DOHH2 (cell line): ENCODE data around the gene SMAP1.

Experiments
- H3F3A ChIP-seq: fragments of 200-600 bp; sonication (generic), shearing (Covaris generic); 2 replicates; pipeline ENCODE4 v1.6.0; 2016; ENCODE audit warnings: antibody characterized with exemption, mild to moderate bottlenecking; ENCODE audit not compliant: control insufficient read depth, insufficient read depth
- H3K27ac ChIP-seq: fragments of 200-600 bp; sonication (generic); 2 replicates; pipeline ENCODE4 v1.5.1; 2014; ENCODE audit warnings: low read depth, mild to moderate bottlenecking, low read length, moderate library complexity
- H3K27me3 ChIP-seq: fragments of 200-600 bp; sonication (generic); 2 replicates; pipeline ENCODE4 v1.6.1; 2014; ENCODE audit warnings: mild to moderate bottlenecking, low read length, mixed read lengths; ENCODE audit not compliant: control insufficient read depth
- H3K36me3 ChIP-seq: fragments of 200-600 bp; sonication (generic); 2 replicates; pipeline ENCODE4 v1.6.1; 2014; ENCODE audit warnings: mild to moderate bottlenecking, low read length, moderate library complexity, mixed read lengths; ENCODE audit not compliant: control insufficient read depth
- H3K4me1 ChIP-seq: fragments of 200-600 bp; sonication (generic); 2 replicates; pipeline ENCODE4 v1.6.1; 2014; ENCODE audit warnings: mild to moderate bottlenecking, low read length, mixed read lengths; ENCODE audit not compliant: control insufficient read depth
- H3K4me2 ChIP-seq: fragments of 200-600 bp; sonication (generic); 2 replicates; pipeline ENCODE4 v1.6.0; 2014; ENCODE audit warnings: mild to moderate bottlenecking, low read length, moderate library complexity
- H3K4me3 ChIP-seq: fragments of 200-600 bp; sonication (generic); 2 replicates; pipeline ENCODE4 v1.5.1; 2014; ENCODE audit warnings: mild to moderate bottlenecking, low read length, mixed read lengths
- H3K79me2 ChIP-seq: fragments of 200-600 bp; sonication (generic); 2 replicates; pipeline ENCODE4 v1.6.1; 2014; ENCODE audit warnings: mild to moderate bottlenecking, low read length, mixed read lengths; ENCODE audit not compliant: control insufficient read depth
- H3K9me2 ChIP-seq: fragments of 200-600 bp; sonication (generic); replicated peaks from 2 replicates; pipeline ENCODE4 v1.6.1; 2014; ENCODE audit warnings: mild to moderate bottlenecking, low read length, mixed read lengths; ENCODE audit not compliant: control insufficient read depth
- H3K9me3 ChIP-seq: fragments of 200-600 bp; sonication (generic); 2 replicates; pipeline ENCODE4 v1.6.1; 2014; ENCODE audit warnings: antibody characterized with exemption, low read length, mixed read lengths; ENCODE audit not compliant: control insufficient read depth, insufficient read depth
- H4K20me1 ChIP-seq: fragments of 200-600 bp; sonication (generic); 2 replicates; pipeline ENCODE4 v1.6.0; 2014; ENCODE audit warnings: low read depth, mild to moderate bottlenecking, antibody characterized with exemption, low read length, moderate library complexity; ENCODE audit not compliant: control insufficient read depth, insufficient read depth
- EZH2phosphoT487 ChIP-seq: fragments of 200-600 bp; sonication (generic); IDR thresholded peaks from 2 replicates; pipeline ENCODE4 v1.6.1; 2017; ENCODE audit warnings: borderline replicate concordance, mild to moderate bottlenecking, antibody characterized with exemption, low read length, moderate library complexity, mixed read lengths
- TF ChIP-seq, protein P1 (sequence below): fragments of 200-600 bp; sonication (generic); IDR thresholded peaks from one replicate; pipeline ENCODE4 v1.5.1; 2014; ENCODE audit warnings: antibody characterized with exemption, mild to moderate bottlenecking, low read depth, low read length; ENCODE audit not compliant: poor library complexity, severe bottlenecking

The SMAP1 gene

DNA sequence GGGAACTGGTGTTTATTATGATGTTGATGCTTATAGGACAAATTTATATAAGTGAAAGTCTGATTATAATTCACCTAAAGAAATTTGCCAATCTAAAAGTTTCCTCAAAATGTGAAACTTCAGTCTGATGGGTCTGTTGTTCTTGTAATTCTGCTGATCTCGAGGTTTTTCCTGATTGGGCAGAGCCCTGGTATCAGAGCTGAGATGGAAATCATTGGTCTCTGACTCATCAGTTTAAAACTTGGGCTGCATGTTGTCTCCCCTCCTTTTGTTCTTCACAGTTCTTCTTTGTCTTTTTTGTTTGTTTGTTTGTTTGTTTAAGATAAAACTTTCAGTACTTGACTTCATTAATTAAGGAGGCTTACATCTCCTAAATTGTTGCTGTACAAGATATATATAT lies 5.9 kb downstream of the SMAP1 start:
- H3K4me2 ChIP-seq = no peak overlapping the region
- H3K36me3 ChIP-seq = peaks cover 6% of the 10 kb centered on the region
- H3K27ac ChIP-seq = no peak overlapping the region
- no peaks in the 10 kb centered on the region for H3K9me3 ChIP-seq
- peaks cover 93% of the 10 kb centered on the region for H3K79me2 ChIP-seq
- no peak for TF ChIP-seq EZH2phosphoT487
- TF ChIP-seq, protein P1, sequence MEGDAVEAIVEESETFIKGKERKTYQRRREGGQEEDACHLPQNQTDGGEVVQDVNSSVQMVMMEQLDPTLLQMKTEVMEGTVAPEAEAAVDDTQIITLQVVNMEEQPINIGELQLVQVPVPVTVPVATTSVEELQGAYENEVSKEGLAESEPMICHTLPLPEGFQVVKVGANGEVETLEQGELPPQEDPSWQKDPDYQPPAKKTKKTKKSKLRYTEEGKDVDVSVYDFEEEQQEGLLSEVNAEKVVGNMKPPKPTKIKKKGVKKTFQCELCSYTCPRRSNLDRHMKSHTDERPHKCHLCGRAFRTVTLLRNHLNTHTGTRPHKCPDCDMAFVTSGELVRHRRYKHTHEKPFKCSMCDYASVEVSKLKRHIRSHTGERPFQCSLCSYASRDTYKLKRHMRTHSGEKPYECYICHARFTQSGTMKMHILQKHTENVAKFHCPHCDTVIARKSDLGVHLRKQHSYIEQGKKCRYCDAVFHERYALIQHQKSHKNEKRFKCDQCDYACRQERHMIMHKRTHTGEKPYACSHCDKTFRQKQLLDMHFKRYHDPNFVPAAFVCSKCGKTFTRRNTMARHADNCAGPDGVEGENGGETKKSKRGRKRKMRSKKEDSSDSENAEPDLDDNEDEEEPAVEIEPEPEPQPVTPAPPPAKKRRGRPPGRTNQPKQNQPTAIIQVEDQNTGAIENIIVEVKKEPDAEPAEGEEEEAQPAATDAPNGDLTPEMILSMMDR = no peak
- no peaks in the 10 kb centered on the region; the same call in 1 of the 2 replicates for H3F3A ChIP-seq
- no peaks in the 10 kb centered on the region for H3K9me2 ChIP-seq
- no peaks in the 10 kb centered on the region for H3K27me3 ChIP-seq
- no peaks in the 10 kb centered on the region; the same call in 1 of the 2 replicates for H4K20me1 ChIP-seq
- H3K4me1 ChIP-seq = peaks cover 10% of the 10 kb centered on the region
- no peak overlapping the region for H3K4me3 ChIP-seq

DNA sequence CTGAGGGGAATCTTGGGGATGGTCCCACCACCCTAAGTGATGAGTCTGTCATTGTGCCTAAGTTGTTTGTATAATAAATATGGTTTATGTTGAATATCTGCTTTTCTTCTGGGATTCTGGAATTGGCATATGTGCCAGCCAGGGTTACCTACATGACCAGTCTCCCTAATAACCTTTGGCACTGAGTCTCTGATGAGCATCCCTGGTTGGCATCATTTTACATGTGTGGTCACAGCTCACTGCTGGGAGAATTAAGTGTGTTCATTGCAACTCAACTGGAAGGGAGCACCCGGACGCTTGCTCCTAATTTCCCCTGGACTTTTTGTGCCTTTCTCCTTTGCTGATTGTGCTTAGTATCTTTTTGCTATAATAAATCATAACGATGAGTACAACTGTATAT lies 8.1 kb downstream of the SMAP1 start:
- TF ChIP-seq EZH2phosphoT487 = no peak
- TF ChIP-seq, protein P1 = no peak
- Histone ChIP-seq H3K4me2 (no peak overlapping the region), H3K36me3 (peaks cover 3% of the 10 kb centered on the region; the same call in 1 of the 2 replicates), H3K9me3 (no peaks in the 10 kb centered on the region), H3K4me1 (no peaks in the 10 kb centered on the region), H3F3A (no peaks in the 10 kb centered on the region), H3K27me3 (no peaks in the 10 kb centered on the region), H3K4me3 (no peak overlapping the region), H4K20me1 (no peaks in the 10 kb centered on the region; the same call in 1 of the 2 replicates), H3K79me2 (peaks cover 85% of the 10 kb centered on the region), H3K27ac (no peak overlapping the region), H3K9me2 (no peaks in the 10 kb centered on the region)

DNA sequence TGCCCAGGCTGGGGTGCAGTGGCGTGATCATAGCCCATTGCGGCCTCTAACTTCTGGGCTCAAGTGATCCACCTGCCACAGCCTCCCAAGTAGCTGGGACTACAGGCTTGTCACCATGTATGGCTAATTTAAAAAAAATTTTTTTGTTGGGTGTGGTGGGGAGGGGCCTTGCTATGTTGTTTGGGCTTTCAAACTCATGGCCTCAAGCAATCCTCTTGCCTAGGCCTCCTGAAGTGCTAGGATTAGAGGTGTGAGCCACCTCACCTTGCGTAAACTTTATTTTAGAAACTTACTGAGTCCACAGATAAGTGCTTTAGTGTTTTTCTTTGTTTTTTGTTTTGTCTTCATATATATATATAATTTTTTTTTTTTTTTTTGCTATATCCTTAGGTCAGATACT lies 9.1 kb downstream of the SMAP1 start:
- H3K36me3 ChIP-seq = no peaks in the 10 kb centered on the region
- H3F3A ChIP-seq = no peaks in the 10 kb centered on the region
- H3K4me1 ChIP-seq = no peaks in the 10 kb centered on the region
- H3K4me2 ChIP-seq = no peak overlapping the region
- H3K79me2 ChIP-seq = peaks cover 78% of the 10 kb centered on the region
- H3K4me3 ChIP-seq = no peak overlapping the region
- H3K27ac ChIP-seq = no peak overlapping the region
- H4K20me1 ChIP-seq = no peaks in the 10 kb centered on the region; the same call in 1 of the 2 replicates
- H3K9me3 ChIP-seq = no peaks in the 10 kb centered on the region
- H3K9me2 ChIP-seq = no peaks in the 10 kb centered on the region
- no peaks in the 10 kb centered on the region for H3K27me3 ChIP-seq
- TF ChIP-seq EZH2phosphoT487 = no peak
- TF ChIP-seq, protein P1 = no peak
